Central memory CD4-positive, alpha-beta T cell (primary cell): ENCODE data around the gene UGT1A3.

ENCODE experiments used
- DNase-seq: peaks from one replicate; pipeline ENCODE4 v3.0.0; 2022

UGT1A3 gene

DNA sequence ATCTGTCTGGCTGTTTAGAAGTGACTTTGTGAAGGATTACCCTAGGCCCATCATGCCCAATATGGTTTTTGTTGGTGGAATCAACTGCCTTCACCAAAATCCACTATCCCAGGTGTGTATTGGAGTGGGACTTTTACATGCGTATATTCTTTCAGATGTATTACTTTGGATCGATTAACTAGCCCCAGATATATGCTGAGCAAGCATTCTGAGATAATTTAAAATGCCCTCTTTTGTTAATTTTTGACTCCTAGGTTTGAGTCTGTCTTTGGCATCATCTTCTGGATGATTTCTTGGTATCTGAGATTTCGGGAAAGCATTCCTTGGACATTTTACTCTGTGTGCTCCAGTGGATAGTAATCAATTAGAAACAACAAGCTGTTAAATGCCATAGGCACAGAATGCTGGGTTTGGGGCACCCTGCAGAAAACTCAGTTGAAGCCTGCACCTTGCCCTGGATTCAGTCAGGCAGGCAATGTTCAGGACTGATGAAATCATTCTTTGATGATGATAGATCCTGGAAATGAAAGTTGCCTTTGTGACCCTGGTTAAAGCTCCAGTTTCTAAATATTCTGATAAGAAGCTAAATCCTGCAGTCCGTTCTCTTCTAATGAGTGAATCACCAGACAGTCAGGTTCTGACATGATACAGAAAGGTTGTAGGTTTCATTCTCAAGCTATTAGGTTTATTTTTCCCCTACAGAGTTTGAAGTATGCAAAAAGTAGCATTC, 32.4 kb downstream of the UGT1A3 start:
- no peak for DNase-seq

DNA sequence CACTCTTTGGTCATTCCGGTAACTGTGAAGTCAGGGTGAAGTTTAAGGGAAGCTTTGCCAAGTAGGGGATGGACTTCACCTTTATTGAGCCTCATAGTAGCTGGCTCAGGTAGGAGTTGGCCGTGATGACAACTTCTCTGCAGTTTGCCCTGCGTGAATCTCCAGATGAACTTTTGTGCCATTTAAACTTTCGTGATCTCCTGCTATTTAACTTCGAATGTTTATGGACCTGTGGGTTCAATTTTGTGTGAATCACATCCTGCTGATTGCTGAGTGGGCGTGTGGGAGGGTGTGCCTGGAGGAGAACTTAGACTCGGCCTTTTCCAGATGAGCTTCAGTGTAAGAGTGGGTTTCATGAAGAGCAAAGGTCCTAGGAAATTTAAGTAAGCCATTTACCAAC, 35.4 kb downstream of the UGT1A3 start:
- DNase-seq: no peak

DNA sequence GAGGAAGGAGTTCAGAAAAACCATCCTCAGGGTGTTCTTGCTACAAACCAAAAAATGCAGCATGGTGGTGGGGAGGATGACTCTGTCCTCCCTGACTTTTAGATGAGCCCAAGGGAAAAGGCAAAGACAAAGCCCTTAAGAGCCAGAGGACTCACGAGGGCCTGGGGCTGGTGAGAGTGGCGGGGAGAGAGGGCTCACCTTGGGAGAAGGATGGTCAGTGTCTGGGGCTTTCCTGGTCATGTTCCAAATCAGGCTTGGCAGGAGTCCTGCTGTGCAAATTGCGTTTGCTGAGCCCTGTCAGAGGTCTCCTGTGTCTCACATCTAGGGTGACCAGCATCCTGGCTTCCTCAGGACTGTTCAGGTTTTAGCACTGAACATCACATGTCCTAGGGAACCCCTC, 35.9 kb downstream of the UGT1A3 start:
- DNase-seq: no peak

DNA sequence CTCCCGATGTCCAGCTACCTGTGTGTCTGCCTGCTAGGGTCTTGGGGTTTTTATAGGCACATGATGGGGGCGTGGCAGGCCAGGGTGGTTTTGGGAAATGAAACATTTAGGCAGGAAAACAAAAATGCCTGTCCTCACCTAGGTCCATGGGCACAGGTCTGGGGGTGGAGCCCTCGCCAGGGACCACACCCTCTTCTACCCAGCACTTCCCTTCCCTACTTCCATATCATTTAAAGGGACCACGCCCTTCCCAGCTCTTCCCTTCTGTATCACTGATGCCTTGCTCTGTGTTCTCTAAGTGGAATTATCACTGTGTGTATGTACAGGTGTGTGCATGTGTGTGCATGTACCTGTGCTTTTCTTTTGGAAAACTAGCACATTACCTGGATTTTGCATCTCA, 37.6 kb downstream of the UGT1A3 start:
- DNase-seq: no peak

DNA sequence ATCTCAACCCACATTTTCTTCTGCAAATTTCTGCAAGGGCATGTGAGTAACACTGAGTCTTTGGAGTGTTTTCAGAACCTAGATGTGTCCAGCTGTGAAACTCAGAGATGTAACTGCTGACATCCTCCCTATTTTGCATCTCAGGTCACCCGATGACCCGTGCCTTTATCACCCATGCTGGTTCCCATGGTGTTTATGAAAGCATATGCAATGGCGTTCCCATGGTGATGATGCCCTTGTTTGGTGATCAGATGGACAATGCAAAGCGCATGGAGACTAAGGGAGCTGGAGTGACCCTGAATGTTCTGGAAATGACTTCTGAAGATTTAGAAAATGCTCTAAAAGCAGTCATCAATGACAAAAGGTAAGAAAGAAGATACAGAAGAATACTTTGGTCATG, 39.2 kb downstream of the UGT1A3 start:
- DNase-seq: no peak

DNA sequence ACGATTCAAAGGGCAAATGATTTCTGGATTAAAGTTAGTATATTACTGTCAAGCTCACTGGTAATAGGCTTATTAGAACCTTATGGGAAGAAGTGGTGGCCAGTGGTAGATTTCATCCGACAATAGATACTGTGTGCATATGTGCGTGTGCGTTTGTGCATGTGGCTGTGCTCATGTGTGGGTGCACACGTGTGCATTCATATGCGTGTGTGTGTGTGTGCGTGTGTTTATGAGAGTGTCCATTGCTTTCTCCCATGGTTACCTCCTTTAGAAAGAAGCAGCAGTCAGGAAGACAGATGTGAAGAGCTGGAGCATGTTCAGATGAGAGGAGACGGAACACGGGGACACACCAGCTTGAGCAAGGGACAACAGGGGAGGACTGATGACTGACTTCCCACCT, 40.4 kb downstream of the UGT1A3 start:
- DNase-seq: no peak

DNA sequence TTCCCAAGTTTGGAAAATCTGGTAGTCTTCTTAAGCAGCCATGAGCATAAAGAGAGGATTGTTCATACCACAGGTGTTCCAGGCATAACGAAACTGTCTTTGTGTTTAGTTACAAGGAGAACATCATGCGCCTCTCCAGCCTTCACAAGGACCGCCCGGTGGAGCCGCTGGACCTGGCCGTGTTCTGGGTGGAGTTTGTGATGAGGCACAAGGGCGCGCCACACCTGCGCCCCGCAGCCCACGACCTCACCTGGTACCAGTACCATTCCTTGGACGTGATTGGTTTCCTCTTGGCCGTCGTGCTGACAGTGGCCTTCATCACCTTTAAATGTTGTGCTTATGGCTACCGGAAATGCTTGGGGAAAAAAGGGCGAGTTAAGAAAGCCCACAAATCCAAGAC, 43.3 kb downstream of the UGT1A3 start:
- DNase-seq: no peak

DNA sequence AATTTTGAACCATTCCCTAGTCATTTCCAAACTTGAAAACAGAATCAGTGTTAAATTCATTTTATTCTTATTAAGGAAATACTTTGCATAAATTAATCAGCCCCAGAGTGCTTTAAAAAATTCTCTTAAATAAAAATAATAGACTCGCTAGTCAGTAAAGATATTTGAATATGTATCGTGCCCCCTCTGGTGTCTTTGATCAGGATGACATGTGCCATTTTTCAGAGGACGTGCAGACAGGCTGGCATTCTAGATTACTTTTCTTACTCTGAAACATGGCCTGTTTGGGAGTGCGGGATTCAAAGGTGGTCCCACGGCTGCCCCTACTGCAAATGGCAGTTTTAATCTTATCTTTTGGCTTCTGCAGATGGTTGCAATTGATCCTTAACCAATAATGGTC, 43.7 kb downstream of the UGT1A3 start:
- DNase-seq: no peak

DNA sequence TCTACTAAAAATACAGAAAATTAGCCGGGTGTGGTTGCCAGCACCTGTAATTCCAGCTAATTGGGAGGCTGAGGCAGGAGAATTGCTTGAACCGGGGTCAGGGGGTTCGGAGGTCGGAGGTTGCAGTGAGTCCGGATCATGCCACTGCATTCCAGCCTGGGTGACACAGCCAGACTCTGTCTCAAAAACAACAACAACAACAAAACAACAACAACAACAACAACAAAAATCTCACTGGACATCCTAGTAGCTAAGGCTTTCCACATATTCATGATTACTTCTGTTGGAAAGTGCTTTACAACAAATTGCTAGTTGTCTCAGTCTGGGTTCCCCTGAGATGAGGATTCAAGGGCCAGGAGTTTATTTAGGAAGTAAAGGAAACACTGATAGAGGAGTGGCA, 45.0 kb downstream of the UGT1A3 start:
- DNase-seq: no peak

DNA sequence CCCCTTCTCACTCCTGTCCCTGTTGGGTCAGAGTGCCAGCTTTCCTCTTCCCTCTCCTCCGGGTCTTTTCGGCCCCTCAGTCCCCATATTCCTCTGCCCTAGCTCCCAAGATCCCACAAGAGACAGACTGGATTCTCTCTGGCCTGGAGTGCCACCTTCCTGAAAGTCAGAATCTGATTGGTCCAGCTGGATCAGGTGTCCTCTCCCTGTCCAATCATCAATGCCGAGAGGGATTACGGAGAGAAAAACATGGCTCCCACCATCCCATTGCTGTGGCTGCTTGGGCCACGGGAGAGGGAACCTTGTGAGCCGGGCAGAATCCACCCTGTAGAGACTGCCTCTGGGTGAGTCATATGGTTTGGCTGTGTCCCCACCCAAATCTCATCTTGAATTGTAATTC, 46.6 kb downstream of the UGT1A3 start:
- DNase-seq: no peak

DNA sequence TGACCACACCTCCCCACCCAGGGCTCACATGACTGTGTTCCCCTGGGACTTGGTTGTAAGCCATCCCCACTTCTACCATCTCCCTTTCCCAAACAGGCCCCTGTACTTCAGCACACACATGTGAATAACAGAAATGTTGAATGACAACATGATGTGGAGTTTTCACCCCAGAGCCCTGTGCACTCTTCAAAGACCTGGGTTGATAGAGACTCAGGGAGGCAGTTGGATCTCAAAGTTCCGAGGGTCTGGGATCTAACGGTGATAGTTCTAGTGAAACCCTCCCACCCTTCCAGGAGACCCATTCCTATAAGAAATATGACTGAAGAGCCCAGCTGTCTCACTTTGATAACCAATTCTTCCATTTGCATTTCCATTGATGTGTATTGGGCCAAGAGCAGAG, 49.2 kb downstream of the UGT1A3 start, which contains the start of gene MROH2A:
Gene MROH2A, plus strand, starts transcription at position 301 of the 400 bp plus-strand sequence. CDS start 1,029 bp downstream, outside the sequence.
- no peak for DNase-seq

DNA sequence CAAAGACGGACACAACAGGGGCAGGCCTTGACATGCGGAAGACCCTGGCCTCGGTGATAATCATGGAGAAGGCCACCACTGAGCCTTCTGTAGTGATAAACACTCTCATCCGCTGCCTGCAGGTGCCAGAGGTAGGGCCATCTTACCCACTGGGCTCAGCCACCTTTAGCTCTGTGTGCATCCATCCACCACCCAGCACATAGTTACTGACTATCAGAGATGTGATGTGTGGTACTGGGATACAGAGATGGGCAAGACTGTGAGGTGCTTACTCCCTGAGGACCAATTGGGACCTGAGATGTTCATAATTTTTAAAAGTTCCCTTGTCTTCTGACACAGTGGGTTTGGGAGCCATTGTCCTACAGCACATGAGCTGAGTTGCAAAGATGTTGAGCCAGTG, 50.9 kb downstream of the UGT1A3 start:
- DNase-seq: no peak

DNA sequence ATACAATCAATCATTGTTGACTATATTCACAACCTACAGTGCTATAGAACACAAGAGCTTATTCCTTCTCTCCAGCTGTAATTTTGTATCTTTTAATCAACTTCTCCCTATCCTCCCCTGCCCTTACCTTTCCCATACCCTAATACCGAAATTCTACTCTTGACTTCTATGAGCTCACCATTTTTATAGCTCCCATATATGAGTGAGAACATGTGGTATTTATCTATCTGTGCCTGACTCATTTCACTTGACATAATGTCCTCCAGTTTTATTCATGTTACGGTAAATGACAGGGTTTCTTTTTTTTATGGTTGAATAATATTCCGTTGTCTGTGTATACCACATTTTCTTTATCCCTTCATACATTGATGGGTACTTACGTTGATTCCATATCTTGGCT, 51.9 kb downstream of the UGT1A3 start:
- no peak for DNase-seq

DNA sequence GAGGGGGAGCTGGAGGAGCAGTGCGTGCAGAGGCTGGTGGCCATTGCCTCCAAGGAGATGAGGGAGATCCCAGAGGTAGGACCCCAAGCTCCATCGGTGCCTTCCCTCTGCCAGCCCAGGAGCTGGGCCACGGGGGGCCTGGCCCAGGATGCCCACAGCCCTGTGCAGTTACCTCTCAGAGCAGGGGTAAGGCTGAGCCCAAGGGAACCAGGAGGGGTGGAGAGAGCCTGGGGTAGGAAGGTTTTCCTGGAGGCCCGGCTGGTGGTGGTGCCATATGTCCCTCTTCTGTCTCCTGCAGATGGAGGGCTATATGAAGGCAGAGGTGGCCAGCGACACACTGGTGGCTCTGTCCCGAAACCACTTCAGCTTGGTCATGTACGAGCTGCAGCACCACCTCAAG, 60.7 kb downstream of the UGT1A3 start:
- no peak for DNase-seq

DNA sequence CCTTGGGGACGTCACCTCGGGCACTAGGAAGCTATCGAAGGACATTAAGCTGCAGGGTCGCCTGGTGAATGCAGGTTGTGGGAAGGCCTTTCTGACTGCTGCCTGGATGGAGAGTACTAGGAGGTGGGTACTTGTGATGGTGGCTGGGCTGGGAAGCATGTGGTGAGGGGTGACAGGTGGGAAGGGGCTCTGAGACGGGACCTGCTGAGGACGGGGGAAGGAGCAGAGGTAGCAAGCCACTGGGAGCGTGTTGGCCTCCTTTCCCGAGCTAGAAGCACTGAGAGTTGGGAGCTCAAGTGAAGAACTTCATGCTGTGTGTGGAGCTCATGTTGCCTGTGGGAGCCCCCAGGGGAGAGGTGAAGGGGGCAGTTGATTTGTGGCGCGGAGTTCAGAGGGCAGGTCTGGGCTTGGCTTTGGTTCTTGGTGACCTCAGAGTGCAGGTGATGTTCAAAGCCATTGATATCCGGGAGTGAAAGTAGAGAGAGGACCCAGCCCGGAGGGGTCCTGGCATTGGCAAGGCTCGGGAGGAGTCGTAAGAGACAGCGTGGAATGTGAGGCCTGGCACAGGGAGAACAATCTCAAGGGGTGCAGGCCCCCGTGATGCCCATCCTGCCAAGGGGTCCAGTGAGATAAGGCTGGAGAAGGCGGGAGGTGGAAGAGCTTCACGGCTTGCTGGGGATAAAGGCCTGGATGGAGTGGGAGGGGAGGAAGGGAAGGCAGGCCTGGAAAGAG, 62.5 kb downstream of the UGT1A3 start:
- no peak for DNase-seq

DNA sequence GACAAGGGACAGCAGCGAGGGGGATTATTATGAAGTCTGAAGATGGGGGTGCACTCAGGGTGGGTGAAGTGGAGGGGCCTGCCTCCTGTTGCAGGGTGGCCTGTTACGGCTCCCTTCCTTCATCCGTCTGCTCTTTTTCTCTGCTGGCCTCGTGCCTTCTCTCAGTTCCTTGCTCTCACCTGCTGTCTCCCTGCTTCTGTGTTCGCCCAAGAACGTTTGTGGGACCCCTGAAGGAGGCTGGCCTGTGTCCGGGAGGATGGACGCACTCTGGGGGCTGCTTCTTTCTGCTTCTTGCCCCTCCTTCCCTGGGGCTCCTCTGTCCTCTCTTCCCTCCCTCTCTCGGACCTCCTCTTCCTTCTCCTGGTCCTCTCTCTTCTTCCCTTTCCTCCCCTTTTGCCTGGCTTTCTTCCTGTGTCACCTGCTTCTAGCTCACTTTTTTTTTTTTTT, 63.1 kb downstream of the UGT1A3 start:
- DNase-seq: no peak

DNA sequence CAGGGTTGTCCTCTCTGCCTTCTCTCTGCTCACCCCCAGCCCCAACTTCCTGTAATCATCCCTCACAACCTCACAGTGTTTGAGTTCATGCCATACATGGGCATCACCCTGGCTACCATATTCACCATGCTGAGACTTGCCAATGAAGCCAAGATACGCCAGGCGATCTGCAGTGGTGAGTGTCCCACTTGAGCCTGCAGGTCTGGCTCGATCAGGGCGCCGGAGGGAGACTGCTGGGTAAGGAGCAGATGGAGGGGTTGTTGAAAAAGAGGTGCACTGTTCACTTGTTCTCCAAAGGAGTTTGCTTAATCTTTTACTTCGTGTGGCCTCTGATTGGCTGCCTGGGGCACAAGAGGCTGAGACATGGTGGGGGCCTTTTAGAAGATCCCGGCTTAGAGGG, 63.9 kb downstream of the UGT1A3 start:
- no peak for DNase-seq

DNA sequence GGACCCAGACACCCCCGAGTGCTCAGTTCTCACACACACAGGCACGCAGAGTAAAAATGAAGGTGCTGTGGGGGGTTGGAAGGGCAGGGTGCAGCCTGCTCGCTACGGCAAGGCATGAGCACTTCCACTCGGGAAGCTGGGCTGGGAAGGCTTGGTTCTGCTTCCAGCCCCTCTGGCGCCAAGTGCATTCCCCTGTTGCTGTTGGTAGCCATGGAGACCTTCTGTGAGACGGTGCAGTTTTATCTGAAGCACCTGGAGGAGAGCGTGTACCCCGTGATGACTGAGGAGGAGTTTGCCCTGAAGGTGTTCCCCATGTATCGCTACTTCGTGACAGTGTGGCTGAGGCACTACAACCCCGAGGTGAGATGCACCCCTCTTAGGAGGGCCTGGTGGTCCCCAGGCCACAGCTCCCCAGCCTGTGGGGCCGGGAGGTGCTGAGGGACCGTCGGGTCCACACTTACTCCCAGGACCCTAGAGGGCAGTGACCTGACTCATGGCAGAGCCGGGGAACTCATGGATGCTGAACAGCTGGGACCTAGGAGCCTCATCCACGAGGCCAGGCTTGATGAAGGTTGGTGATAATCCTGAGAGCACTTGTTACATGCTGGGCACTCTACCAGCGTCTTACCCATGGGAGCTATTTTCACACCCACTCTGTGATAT, 64.8 kb downstream of the UGT1A3 start:
- DNase-seq: no peak

DNA sequence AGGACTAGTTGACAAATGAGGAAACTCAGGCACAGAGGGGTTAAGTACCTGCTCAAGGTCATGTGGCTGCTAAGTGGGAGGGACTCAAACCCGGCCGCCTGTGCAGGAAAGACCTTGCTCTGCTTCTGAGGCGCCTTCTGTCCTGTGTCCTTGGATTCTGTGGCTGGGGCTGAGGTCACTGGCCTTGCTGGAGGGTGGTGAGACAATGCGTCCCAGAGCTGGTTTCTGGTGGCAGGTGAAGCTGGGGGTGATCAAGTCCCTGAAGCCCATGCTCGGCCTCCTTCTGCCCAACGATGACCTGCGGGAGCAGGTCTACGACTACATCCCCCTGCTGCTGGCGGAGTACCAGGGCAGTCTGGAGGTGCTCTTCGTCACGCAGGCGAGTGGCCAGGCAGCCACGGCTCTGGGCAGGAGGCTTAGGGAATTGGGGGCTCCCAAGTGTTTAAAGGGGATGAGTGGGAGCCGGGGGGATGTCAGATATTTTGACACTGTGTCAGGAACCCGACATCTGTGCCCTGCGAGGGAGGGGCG, 65.4 kb downstream of the UGT1A3 start:
- DNase-seq: no peak

DNA sequence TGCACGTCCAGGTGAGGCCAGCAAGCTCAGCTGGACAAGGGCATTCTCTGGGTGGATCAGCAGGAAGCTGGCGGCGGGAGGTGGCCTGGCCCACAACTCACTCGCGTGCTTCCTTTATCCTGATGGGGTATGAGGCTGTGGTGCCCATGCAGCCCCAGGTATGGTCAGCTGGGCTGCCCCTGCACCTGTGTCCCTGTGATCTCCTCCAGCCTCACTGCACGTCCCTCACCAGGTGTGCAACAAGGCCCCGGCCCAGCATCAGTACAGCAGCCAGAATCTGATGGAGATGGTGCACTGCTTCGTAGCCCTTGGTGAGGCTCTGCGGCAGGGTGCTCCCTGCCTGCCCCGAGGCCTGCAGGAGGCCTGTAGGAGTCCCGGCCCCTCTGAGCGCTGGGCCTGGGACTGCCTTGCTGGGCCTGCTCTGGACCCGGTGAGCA, 66.9 kb downstream of the UGT1A3 start:
- no peak for DNase-seq

DNA sequence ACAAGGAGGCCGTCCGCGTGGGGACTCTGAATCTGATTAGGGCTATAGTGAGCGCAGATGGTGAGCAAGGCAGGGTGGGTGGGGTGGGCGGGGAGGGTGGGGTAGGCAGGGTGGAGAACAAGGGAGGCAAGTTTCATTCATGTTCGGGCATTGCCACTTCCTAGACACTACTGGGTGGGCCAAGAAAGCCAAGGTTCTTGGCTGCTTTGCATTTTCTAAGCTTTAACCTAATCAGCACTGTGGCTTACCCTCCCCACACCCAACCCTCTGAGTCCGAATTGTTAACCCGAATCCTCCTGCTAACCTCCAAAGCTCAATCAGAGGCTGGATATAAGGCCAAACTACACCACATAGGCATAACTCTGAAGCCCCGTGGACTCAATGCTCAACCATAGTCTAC, 67.4 kb downstream of the UGT1A3 start:
- no peak for DNase-seq

DNA sequence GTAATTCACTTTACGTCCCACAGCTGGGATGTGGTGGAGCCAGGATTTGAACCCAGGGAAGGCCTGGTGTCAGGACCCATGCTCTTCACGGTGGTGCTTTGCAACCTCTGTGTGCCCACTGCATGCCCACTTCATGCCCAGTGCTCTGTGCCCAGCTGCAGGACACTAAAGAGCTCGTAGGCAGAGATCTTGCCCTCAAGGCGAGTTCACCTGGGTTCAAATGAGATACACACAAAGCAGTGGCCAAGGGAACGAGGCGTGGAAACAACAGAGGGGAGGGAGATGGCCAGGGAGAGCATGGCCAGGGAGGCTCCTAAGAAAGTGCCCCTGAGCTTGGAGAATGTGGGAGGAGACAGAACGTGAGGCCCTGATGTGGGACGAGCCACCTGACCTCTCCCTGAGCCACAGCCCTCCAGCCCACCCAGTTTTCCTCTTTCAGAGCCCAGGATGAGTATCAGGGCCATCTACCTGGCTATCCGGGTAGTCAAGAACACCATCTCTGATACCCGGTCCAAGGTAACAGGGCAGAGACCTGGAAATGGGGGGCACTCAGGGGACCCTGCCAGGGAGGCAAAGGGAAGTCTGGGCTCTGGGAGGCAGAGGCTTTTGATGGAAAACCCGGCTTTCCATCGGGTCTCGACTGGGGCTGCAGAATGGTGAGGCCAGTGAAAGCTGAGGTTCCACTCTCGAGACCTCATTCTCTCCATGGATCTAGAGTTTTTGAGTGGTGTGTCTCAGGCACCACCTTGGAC, 69.7 kb downstream of the UGT1A3 start:
- DNase-seq: no peak
